Activated CD4-positive, CD25-positive, alpha-beta regulatory T cell treated with anti-CD3 and anti-CD28 coated beads, Interleukin-2, amount 50 U/mL, for 72 hours (primary cell): ENCODE results near the gene ARMC3.
A peak's percentile ranks its signal among the peaks of the same experiment; 100 is the strongest.

Experiments
- DNase-seq: peaks from one replicate; pipeline ENCODE4 v3.0.0; 2021

The ARMC3 gene

GRCh38 chr10:22932626-22933370 lies 4.9 kb downstream of the ARMC3 start:
- DNase-seq, result no peak

DNA sequence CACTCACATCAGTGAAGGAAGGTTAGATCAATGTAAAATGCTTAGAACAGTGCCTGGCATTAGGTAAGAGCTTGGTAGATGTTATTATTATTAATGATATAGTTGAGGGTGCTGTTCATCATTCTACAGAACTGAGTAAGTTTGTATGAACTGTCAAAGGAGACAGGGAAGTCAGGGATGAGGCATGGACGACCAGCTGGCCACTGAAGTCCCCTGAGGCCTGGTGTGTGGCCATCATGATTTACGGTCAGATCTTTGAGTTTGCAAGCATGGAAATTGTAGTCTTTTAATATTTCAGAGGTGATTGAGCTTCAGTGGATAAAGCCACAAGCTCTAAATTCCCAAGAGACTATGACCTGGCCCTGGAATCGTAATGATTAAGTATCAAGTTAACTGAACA lies 6.9 kb downstream of the ARMC3 start:
- DNase-seq, result no peak

GRCh38 chr10:22942437-22942836 lies 14.6 kb downstream of the ARMC3 start:
- DNase-seq, result no peak

DNA sequence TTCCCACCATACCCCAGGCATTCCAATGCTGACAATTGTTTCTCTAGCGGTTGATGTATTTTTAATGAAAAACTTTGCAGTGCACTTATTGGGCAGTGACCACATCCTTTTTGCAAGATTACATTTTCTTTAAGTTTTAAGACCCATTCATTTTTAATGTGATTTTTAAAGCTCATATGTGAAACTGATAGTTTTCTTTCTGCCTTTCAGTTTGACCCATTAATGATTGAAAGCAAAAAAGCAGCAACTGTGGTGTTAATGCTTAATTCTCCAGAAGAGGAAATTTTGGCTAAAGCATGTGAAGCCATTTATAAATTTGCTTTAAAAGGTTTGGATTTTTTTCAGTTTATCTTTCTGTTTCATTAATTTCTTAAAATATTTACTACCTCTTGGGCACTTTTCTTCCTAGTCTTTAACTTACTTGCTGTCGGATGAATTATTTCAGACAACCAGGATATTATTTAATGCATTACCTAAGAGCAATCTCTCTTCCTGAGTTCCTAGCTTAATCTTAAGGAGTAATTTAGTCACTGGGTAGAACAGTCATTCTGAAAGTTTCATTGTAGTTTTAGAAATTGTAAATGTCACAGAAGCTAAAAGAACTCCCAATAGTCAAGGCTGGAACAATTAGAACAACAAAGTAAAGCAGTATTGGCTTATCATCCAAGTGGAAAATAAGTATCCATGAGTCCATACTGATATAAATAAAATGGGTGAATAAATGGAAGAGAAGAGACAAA lies 18.3 kb downstream of the ARMC3 start:
- DNase-seq, result no peak

GRCh38 chr10:22954970-22955369 lies 27.1 kb downstream of the ARMC3 start:
- DNase-seq, result no peak

- DNase-seq, result no peak
These were observed 30.5 kb downstream of the ARMC3 start for GRCh38 chr10:22958338-22958737.

GRCh38 chr10:22959292-22959691 lies 31.4 kb downstream of the ARMC3 start:
- no peak for DNase-seq

GRCh38 chr10:22959950-22960349 lies 32.1 kb downstream of the ARMC3 start:
- DNase-seq, result no peak

- no peak for DNase-seq
These were observed 35.0 kb downstream of the ARMC3 start for GRCh38 chr10:22962817-22963216.

- DNase-seq, result no peak
These were observed 41.9 kb downstream of the ARMC3 start for GRCh38 chr10:22969704-22970103.

DNA sequence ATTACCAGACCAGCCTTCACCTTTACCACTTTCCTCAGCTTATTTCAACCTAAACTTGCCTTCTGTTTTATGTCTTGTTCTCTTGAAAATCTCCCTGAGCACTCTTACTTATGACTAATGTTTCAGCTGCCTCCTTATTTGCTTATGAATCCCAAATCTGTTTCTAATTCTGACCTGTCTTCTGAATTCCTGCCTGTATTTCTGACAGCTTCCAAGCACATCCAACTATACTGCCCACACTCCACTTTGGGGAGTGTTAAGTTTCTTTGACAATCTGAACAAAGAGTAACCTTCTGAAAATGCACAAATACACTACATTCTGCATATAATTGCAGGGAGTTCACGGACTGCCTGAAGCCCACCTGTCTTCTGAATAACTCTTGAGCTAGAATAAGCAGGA lies 48.7 kb downstream of the ARMC3 start:
- no peak for DNase-seq

DNA sequence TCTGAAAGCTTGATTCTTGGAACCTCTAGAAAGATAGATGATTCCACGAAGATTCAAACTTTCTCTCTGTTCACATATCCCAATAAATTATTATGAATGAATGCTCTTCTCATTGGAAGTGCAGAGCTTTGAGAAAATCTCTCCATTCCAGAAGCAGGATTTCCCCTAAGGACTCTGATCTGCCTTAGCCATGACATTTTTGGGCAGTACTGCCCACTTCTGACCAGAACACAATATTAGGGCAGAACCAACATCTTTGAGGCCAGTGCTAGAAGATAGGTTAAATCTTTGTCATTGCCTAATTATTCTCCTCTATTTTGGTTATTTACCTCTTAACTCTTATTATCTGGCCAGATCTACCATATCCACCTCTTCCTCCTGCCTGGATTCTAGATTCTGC lies 49.9 kb downstream of the ARMC3 start:
- no peak for DNase-seq

DNA sequence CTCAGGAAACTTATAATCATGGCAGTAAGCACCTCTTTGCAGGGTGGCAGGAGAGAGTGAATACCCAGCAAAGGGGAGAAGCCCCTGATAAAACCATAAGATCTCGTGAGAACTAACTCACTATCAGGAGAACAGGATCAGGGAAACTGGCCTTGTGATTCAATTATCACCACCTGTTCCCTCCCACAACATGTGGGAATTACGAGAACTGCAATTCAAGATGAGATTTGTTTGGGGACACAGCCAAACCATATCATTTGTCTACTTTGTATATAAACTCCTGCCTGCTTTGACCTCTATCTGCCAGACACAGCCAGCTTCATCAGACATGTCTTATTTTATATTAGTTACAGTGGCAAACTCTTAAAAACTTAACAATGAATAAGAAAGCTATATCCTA lies 50.4 kb downstream of the ARMC3 start:
- DNase-seq, result no peak

GRCh38 chr10:22978918-22979317 lies 51.1 kb downstream of the ARMC3 start:
- no peak for DNase-seq

DNA sequence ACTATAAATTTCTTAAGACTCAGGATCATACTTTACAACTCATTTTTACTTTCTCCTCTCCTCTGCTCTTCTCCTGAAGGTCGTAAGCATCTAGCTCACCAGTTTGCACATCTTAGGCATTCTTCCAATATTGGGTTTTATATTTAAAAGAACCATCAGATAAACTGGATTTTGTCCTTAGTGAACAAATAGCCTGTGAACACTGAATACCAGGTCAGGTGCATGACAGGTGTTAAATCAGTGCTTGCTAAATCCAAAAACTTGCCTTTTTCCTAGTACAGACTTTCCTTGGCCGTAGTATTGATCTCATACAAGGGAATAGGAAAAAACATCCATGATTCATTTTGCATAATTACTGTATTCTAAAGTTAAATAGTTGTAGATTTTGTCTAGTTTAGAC lies 53.0 kb downstream of the ARMC3 start:
- no peak for DNase-seq

DNA sequence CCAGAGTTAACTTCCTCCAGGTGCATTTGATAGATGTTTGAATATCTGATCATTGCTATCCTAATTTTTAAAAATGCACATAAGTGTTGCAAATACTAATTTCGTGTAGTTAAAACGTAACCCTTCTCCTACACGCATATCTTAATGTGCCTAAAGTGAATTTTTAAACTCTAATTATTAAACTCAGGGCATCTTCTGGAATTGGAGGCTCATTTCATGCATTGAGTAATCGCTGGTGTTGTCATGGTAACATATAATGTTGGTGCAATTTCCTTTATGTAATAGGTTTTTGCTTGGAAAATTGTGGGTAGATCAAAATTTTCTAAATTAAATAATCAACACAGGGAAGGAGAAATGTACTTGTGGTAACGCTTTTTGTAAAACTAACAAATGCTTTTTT lies 56.2 kb downstream of the ARMC3 start:
- no peak for DNase-seq

DNA sequence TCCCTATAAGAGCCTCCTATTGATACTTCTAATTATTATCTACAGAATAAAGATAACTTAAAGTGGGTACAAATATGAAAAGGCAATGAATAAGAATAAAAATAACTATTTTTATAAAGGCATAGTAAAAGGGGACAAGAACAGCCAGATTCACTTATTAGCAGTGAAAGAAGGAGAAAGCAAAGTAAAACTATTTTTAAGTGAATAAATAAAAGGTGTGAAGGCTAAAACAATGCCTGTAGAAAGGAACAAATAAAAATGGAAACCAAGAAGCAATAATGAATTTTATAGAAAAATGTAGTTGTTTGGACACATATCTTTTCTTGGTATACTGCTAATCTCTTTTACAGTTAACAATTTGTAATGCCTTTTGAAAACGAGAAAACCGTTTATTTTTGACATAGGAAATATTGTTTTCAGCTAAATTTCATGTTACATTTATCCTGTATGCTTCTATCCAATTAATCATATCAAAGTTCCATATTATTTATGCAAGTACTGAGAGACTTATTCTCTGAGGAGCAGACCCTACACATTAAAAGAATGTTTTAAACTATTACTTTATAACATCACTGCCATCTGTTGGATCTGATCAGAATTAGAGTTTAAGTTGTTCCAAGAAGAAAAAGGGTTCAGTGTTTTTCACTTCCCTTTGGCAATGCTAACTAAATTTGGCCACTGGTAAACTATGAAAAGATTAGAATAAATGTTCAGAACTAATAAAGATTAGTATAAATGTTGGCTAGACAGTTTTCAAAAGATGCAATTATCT lies 59.1 kb downstream of the ARMC3 start:
- DNase-seq, result no peak

DNA sequence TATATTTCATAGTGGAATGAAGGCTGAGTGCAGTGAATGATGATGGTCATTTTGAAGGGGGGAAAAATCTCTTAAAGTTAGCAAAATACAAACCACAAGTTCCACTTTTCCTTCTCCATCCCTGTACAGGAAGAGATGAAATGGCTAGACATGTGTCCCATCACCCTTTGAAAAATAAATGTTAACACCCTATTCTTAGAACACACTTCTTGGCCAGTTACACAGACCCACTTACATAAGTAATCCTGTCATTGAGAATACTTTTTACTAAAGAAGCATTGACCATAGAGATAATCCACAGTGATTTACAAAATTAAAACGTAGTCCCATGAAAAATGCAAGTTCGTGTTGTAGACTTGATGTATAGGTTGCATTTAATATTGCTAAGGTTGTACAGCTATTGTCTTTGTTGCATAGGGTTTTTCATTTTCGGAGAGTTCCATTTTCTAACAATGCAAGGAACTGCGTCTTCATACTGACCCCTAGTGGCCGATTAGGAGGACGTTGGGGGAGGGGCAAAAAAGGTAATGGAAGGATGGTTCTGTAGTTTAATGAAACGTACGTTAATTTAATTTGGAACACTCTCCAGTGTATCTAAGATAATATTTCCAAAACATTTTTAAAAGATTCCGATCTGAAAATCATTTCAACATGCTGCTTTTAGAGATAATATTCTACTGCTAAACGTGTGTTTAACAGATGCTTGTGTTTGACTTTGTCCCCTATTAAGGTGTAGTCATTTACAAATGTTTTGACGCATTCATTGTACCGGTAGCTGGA lies 60.9 kb downstream of the ARMC3 start:
- DNase-seq, result peak; percentile 58

DNA sequence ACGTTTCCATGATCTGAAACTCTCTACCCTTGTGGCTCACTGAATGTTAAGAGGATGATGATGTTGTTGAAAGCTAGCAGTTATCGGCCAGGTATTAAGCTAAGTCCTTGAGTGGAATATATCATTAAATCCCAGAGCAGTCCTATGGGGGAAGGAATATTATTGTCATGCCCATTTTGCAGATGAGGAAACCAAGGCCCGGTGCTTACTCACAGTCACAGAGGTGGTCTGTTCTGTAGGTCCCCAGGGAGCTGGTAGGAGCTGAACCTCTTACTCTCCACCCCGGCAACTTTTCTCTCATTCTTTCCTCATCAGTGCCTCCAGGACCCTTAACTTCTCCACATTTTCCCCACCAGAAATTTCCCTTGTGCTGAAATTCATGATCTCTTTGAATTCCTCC lies 62.6 kb downstream of the ARMC3 start:
- no peak for DNase-seq

DNA sequence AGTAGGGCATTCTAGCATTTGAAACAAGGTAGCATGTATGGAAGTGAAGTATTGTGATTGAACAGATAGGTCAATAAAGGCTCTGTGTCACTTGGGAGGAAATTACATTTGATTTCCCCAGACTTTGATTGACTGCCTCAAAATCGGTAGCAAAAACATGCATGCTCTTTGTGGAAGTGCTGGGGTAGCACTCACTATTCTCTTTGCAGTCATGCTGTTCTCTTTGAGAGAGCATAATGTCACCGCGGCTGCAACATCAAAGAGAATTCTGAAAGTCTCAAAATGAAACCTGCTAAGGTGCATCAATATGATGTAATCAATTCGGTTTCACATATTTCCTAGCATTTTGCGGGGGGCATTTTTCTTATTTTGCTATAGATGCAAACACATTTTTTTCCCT lies 64.2 kb downstream of the ARMC3 start:
- no peak for DNase-seq

DNA sequence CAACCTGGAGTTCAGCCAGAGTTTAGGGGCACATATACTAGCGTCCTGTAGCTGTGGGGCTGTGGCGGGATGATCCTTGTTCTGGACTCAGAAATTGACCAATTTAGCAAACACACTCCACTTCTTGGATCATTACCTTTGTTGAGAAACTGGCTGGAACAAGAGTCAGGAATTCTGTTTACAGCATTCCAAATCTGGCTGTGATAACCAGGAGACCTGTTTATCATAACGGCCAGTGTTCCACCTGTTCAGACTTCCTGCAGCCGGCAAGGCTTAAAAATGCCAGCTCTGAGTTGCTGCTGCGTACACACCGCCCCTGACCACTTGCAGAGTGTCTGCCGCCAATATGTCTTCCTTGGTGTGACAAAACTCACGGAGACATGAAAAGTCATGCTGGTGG lies 64.8 kb downstream of the ARMC3 start:
- no peak for DNase-seq

DNA sequence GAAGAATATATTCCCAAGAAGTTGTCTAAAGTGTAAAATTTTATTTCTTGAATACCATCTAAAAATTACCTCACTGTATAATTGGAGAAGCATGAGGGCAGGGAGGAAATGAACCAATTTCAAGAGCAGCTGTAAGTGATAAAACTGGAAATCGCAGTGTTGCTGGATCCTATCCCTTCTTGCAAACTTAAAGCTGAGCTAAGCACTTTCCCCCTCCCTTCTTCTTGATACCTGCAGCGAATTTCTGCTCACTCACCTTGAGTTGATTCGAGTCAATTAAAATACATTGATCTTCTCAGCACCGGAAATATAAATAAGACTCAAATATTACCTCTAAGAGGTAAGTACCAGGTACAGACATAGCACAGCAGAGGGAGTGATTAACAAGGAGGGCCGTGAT lies 65.5 kb downstream of the ARMC3 start:
- no peak for DNase-seq

DNA sequence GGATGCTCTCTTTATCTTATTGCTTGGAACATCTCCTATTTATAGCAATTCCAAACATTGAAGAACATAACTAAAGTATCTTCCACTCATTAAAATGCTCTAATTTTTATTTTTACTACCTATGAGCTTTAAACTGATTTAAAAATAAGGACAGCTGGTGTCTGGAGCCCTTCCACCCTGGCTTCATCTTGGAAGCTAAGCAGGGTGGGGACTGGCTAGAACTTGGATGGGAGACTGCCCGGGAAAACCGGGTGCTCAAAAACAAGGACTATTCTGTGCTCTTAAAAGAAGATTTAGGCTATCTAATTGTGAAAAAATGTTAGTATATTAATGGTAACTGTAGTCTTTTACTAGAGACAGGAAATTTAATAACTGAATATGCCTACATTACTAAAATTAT lies 69.2 kb downstream of the ARMC3 start:
- DNase-seq, result no peak
